Cerebellar nuclear complex (tissue), 1 donor: ENCODE data around the gene PLD4.
"Not testable (repeated sequence)": the region's sequence is repeated elsewhere in the genome, so short reads cannot be mapped to it uniquely, and the experiment has no call there.

ENCODE experiments used
- DNase-seq, 2 experiments: peaks; one replicate each; lab custom pipeline; 2025; lab: John Stamatoyannopoulos, UW

Gene PLD4

GRCh38 chr14:104886690-104887622, 37.7 kb upstream of the PLD4 start:
- no peak for DNase-seq

- no peak for DNase-seq
Observed at GRCh38 chr14:104887623-104888488, 36.8 kb upstream of the PLD4 start.

GRCh38 chr14:104888489-104889374, 35.9 kb upstream of the PLD4 start:
- DNase-seq = no peak

- no peak for DNase-seq
Observed at GRCh38 chr14:104889375-104889757, 35.3 kb upstream of the PLD4 start.

GRCh38 chr14:104890292-104890691, 34.4 kb upstream of the PLD4 start:
- DNase-seq = not testable (repeated sequence)

GRCh38 chr14:104891121-104891551, 33.5 kb upstream of the PLD4 start:
- DNase-seq = no peak

GRCh38 chr14:104891664-104892530, 32.8 kb upstream of the PLD4 start:
- no peak for DNase-seq

GRCh38 chr14:104892531-104893434, 31.9 kb upstream of the PLD4 start:
- no peak for DNase-seq

- DNase-seq = no peak
Observed at GRCh38 chr14:104893435-104894207, 31.1 kb upstream of the PLD4 start.

- DNase-seq = no peak
Observed at GRCh38 chr14:104894331-104895206, 30.1 kb upstream of the PLD4 start.

GRCh38 chr14:104895207-104895785, 29.4 kb upstream of the PLD4 start:
- DNase-seq = no peak

GRCh38 chr14:104895786-104896661, 28.7 kb upstream of the PLD4 start:
- DNase-seq = no peak

GRCh38 chr14:104897330-104898194, 27.1 kb upstream of the PLD4 start:
- no peak for DNase-seq

GRCh38 chr14:104898195-104898558, 26.5 kb upstream of the PLD4 start:
- DNase-seq = no peak

GRCh38 chr14:104898870-104899510, 25.7 kb upstream of the PLD4 start:
- no peak for DNase-seq
